Stimulated activated CD8-positive, alpha-beta memory T cell treated with anti-CD3 and anti-CD28 coated beads, Interleukin-15, amount 100 ng/mL, for 4 hours (primary cell): Measurements from ENCODE around the gene FBXO31.

Experiments used
- DNase-seq, 2 donors: peaks; one replicate each; pipeline ENCODE4 v3.0.0-alpha.2; 2020; ENCODE audit warnings: low read depth in 2 of 2

Gene FBXO31

GRCh38 chr16:87284183-87284582 lies 99.4 kb downstream of the FBXO31 start:
- no peak for DNase-seq

GRCh38 chr16:87279094-87279658 lies 104.4 kb downstream of the FBXO31 start:
- DNase-seq: no peak

- no peak for DNase-seq
Observed at GRCh38 chr16:87278191-87279093, 105.1 kb downstream of the FBXO31 start.
